CD4-positive, alpha-beta T cell treated with Interleukin-15 for 4 hours (primary cell): ENCODE measurements around the gene NMRK1.

Experiments used
- DNase-seq: peaks from one replicate; pipeline ENCODE4 v3.0.0-alpha.2; 2020; ENCODE audit warnings: low spot score

Gene NMRK1

GRCh38 chr9:75061169-75061568 is 26.8 kb downstream of the NMRK1 start:
- DNase-seq: no peak

DNA sequence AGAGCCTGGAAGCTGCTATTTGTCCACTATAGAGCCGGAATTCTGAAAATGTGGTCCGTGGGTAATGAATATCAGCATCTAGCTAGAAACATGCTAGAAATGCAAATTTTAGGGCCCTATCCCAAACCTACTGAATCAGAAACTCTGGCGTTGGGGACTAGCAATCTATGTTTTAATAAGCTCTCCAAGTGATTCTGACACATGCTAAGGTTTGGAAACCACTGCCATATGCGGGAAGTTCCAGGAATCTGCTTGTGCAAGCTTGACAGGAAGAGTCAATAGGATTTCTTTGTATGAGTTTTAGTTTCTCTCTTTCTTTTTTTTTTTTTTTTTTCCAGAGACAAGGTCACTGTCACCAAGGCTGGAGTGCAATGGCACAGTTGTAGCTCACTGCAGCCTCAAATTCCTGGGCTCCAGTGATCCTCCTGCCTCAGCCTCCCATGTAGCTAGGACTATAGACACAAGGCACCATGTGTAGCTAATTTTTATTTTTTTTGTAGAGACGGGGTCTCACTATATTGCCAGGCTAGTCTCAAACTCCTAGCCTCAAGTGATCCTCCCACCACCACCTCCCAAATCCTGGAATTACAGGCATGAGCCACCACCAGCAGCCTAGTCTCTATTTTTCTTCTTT is 33.5 kb downstream of the NMRK1 start:
- DNase-seq: no peak

DNA sequence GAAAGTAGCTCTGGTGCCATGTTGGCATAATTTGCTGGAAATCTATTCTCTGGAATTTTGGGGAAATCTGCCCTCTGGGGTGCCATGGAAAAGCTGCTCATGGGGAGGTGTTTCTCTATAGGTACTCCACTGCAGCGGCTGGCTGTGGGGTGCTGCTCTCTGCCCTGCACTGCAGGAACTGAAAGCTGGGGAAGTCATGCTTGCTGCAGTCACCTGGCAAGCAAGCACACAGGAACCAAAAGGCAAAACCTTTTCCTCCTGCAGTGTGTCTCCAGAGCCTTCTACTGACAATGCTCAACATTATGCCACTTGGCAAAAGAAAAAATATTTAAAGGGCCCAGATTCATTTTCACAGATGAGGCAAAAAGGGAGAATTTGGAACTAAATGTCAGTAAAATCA is 34.1 kb downstream of the NMRK1 start:
- no peak for DNase-seq

DNA sequence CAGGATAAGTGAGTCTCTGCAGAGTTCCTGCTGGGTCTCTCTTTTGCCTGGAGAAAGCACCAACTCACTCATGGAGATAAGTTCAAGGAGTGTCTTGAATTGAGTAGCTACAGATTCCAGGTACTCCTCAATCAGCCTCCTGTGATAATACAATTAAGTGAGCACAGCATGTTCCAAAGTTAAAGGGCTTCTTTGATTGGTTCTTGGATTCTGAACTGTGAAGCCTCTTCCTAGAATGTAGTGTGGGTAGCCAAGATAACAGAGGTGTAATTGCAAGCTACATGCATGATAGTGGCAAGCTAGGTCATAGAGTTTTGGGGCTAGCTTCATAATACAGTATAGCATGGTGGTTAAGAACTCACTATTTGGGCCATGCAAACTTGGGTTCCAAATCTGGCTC is 36.7 kb downstream of the NMRK1 start:
- no peak for DNase-seq

DNA sequence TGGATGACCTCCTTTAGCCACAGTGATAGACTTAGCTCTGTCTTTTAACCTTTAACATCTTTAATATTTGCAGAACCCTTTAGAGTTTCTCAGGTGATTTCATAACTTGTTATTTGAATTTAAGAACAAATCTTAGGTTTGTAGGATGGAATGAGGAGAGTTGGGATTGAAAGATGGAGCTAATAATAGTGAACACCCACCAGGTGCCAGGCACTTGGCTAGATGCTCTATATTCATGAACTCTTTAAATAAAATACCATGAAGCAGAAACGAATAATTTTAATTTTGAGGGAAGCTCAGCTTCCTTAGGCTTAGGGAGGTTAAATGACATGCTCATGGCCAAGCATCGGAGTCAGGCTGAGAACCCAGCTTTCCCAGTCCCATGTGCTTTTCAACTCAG is 40.4 kb downstream of the NMRK1 start:
- no peak for DNase-seq

- no peak for DNase-seq
These were observed 41.1 kb downstream of the NMRK1 start for GRCh38 chr9:75046725-75047345.

DNA sequence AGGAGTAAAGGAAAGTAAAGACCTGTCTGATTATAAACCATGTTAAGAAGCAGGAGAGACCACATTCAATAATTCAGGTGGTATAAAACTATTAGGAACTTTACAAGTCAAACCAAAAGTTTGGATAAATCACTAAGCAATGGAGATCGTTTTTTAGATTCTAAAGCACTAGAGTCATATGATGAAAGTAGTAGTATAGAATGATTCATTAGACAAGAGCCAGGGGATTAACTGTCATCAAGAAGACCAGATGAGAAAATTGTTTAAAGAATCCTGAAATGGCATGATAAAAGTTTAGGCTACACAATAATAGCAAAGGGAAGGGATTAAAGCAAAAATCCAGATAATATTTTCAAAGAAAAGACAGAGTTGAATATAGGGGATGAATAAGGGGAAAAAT is 46.9 kb downstream of the NMRK1 start:
- no peak for DNase-seq

DNA sequence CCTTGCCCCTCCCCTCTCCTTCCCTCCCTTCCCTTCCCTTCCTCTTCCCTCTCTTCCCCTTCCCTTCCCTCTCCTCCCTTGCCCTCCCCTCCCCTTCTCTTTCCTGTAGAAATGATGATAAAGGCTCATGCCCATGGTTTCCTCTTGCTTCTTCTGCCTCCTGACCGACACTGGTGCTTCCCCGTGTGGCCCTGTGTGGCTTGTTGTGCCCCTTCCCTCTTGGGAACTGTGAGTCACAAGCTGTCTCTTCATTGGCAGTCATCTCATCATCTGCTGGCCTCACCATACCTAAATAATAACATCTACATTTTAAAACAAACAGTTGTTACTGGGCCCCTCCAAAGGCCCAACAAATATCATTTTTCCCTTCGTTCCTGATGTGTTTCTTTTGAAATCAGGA is 48.2 kb downstream of the NMRK1 start:
- DNase-seq: no peak

- DNase-seq: no peak
These were observed 48.9 kb downstream of the NMRK1 start for GRCh38 chr9:75039009-75039408.

- no peak for DNase-seq
These were observed 51.2 kb downstream of the NMRK1 start for GRCh38 chr9:75036793-75037192.

GRCh38 chr9:75033791-75034473 is 54.0 kb downstream of the NMRK1 start:
- no peak for DNase-seq

DNA sequence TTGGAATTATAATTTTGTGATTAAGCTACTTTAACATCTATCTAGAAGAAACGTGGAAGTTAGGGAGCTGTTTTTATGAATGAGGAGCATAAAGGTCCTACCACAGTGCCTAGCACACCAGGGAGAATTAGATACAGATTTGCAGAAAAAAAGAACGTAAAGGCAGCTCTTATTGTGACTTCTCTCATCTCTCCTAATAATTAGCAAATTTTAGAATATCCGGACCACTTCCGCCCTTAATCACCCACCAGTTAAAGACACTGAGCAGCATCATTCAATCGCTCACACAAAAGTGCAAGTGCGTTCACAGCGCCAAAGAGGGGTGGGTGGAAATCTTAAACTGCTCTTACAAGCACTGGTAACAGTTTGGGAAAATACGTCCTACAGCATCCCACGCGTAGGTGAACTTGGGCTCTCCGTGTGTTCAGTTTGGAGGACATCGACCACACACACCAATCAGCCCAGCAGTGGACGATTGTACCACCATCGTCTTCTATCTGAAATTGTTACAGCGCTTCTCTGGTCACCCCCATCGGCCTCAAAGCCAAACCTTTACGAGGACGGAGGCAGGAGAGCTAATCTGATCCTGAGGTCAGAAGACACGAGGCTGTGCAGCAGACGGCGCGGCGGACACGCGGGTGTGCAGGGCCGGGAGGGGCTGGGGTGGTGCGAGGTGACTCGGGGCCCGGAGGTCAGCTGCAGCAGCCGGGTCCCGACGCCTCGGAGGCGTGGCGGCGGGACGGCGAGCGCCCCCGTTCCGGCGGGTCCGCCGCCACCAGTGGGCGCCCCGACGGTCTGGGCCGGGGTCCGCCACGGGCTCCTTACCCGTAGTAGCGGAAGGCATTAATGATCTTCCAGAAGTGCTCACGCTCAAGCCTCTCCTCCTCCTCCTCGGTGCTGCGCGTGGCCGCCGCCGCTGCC is 60.5 kb downstream of the NMRK1 start:
- peak; percentile 44 for DNase-seq

GRCh38 chr9:75023846-75024245 is 64.1 kb downstream of the NMRK1 start:
- DNase-seq: no peak

GRCh38 chr9:75019654-75020053 is 68.3 kb downstream of the NMRK1 start:
- no peak for DNase-seq

DNA sequence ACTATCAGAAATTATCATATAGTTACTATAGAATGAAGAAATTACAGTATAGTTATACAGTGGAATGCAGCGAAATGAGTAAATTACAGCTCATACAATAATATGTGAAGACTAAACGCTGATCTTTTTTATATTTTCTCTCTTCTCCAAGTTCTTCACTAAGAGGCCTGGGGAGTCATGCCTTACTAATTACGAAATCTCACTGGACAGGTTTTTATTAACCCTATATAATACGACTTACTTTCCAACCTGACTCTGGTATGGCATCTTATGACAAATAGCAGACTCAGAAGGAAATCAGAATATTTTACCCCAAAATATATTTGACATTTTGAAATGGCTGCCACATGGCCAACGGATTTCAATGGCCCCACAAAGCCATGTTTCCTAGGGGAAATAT is 68.9 kb downstream of the NMRK1 start:
- DNase-seq: no peak

GRCh38 chr9:75017378-75017777 is 70.6 kb downstream of the NMRK1 start:
- no peak for DNase-seq

DNA sequence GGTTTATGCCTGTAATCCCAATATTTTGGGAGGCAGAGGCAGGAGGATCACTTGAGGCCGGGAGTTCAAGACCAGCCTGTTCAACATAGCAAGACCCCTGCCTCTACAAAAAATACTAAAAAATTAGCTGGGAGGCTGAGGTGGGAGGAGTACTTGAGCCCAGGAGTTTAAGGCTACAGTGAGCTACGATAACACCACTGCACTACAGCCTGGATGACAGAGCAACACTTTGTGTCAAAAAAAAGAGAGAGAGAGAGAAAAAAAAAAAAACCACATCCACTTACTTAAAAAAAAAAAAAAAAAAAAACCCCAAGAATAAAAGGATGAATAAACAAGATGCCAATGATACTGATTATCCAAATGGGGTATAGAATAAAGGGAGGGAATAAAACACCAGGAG is 74.2 kb downstream of the NMRK1 start:
- no peak for DNase-seq
